Inferior parietal cortex (tissue), 1 donor: ENCODE measurements around the gene NPFFR2.
"Not testable (repeated sequence)": the region's sequence is repeated elsewhere in the genome, so short reads cannot be mapped to it uniquely, and the experiment has no call there.

ENCODE experiments used
- DNase-seq: peaks from one replicate; pipeline ENCODE4 v3.0.0-alpha.2; 2016; ENCODE audit errors: extremely low spot score

The NPFFR2 gene

GRCh38 chr4:72031868-72032608 is at the start of gene NPFFR2:
TSS of gene NPFFR2 (plus strand) at chr4:72032000. CDS start at chr4:72128592, 96,592 bp downstream.
- no peak for DNase-seq

- DNase-seq = no peak
These were observed 39.1 kb upstream of the NPFFR2 start for GRCh38 chr4:71992571-71993312.

- no peak for DNase-seq
These were observed 37.2 kb upstream of the NPFFR2 start for GRCh38 chr4:71994559-71994958.

GRCh38 chr4:71995297-71995696 is 36.5 kb upstream of the NPFFR2 start:
- DNase-seq = no peak

GRCh38 chr4:72006586-72006985 is 25.2 kb upstream of the NPFFR2 start:
- no peak for DNase-seq

- DNase-seq = no peak
These were observed 19.9 kb upstream of the NPFFR2 start for GRCh38 chr4:72011906-72012305.

- DNase-seq = no peak
These were observed 15.8 kb upstream of the NPFFR2 start for GRCh38 chr4:72016011-72016410.

GRCh38 chr4:72019688-72020087 is 12.1 kb upstream of the NPFFR2 start:
- DNase-seq = no peak

- DNase-seq = no peak
These were observed 9.2 kb upstream of the NPFFR2 start for GRCh38 chr4:72022553-72022952.

GRCh38 chr4:72055566-72055965 is 23.8 kb downstream of the NPFFR2 start:
- no peak for DNase-seq

- DNase-seq = no peak
These were observed 31.9 kb downstream of the NPFFR2 start for GRCh38 chr4:72063726-72064125.

- no peak for DNase-seq
These were observed 35.3 kb downstream of the NPFFR2 start for GRCh38 chr4:72067051-72067450.

GRCh38 chr4:72073816-72074215 is 42.0 kb downstream of the NPFFR2 start:
- DNase-seq = no peak

- no peak for DNase-seq
These were observed 44.8 kb downstream of the NPFFR2 start for GRCh38 chr4:72076562-72076961.

- DNase-seq = no peak
These were observed 45.5 kb downstream of the NPFFR2 start for GRCh38 chr4:72077346-72077745.

GRCh38 chr4:72084587-72085011 is 52.8 kb downstream of the NPFFR2 start:
- DNase-seq = no peak

GRCh38 chr4:72090606-72091005 is 58.8 kb downstream of the NPFFR2 start:
- DNase-seq = not testable (repeated sequence)

GRCh38 chr4:72094059-72094797 is 62.4 kb downstream of the NPFFR2 start:
- no peak for DNase-seq

- no peak for DNase-seq
These were observed 75.7 kb downstream of the NPFFR2 start for GRCh38 chr4:72107456-72107855.

GRCh38 chr4:72109364-72109763 is 77.6 kb downstream of the NPFFR2 start:
- no peak for DNase-seq

- no peak for DNase-seq
These were observed 78.2 kb downstream of the NPFFR2 start for GRCh38 chr4:72109959-72110497.

- DNase-seq = no peak
These were observed 79.1 kb downstream of the NPFFR2 start for GRCh38 chr4:72110886-72111285.
